KOPT-K1 (cell line): ENCODE data around the gene ST7L.

Source experiments
- H3K27ac ChIP-seq: fragments of 200-600 bp; sonication (generic); 2 replicates; pipeline ENCODE4 v1.5.1; 2016; ENCODE audit warnings: antibody characterized with exemption, mild to moderate bottlenecking, low read depth, low read length; ENCODE audit not compliant: poor library complexity, severe bottlenecking
- H3K36me3 ChIP-seq: fragments of 200-600 bp; sonication (generic); 2 replicates; pipeline ENCODE4 v1.5.1; 2017; ENCODE audit warnings: antibody characterized with exemption, mild to moderate bottlenecking, low read length, moderate library complexity; ENCODE audit not compliant: insufficient read depth
- H3K9me3 ChIP-seq: fragments of 200-600 bp; sonication (generic); 2 replicates; pipeline ENCODE4 v1.5.1; 2017; ENCODE audit warnings: antibody characterized with exemption, low read length, mild to moderate bottlenecking; ENCODE audit not compliant: insufficient read depth, poor library complexity, severe bottlenecking

The ST7L gene

GRCh38 chr1:112544011-112544688 is 74.8 kb downstream of the ST7L start:
- Histone ChIP-seq H3K9me3 (no peaks in the 10 kb centered on the region), H3K27ac (no peak overlapping the region)

GRCh38 chr1:112542206-112542973 is 76.6 kb downstream of the ST7L start:
- H3K9me3 ChIP-seq, result no peaks in the 10 kb centered on the region
- no peak overlapping the region for H3K27ac ChIP-seq
- H3K36me3 ChIP-seq, result peaks cover 15% of the 10 kb centered on the region; the same call in 1 of the 2 replicates

More at GRCh38 chr1:112544011-112544688, 74.8 kb downstream of the ST7L start:
- peaks cover 14% of the 10 kb centered on the region; the same call in 1 of the 2 replicates for H3K36me3 ChIP-seq

GRCh38 chr1:112541299-112541698 is 77.6 kb downstream of the ST7L start:
- Histone ChIP-seq H3K36me3 (peaks cover 15% of the 10 kb centered on the region; the same call in 1 of the 2 replicates), H3K27ac (no peak overlapping the region), H3K9me3 (no peaks in the 10 kb centered on the region)

GRCh38 chr1:112540226-112540794 is 78.6 kb downstream of the ST7L start:
- H3K27ac ChIP-seq, result no peak overlapping the region
- H3K9me3 ChIP-seq, result no peaks in the 10 kb centered on the region
- H3K36me3 ChIP-seq, result peaks cover 15% of the 10 kb centered on the region; the same call in 1 of the 2 replicates

- no peak overlapping the region for H3K27ac ChIP-seq
- H3K36me3 ChIP-seq, result peaks cover 15% of the 10 kb centered on the region; the same call in 1 of the 2 replicates
- H3K9me3 ChIP-seq, result no peaks in the 10 kb centered on the region
Observed at GRCh38 chr1:112538883-112539282, 80.1 kb downstream of the ST7L start.

GRCh38 chr1:112537456-112537855 is 81.5 kb downstream of the ST7L start:
- Histone ChIP-seq H3K36me3 (peaks cover 15% of the 10 kb centered on the region; the same call in 1 of the 2 replicates), H3K27ac (no peak overlapping the region), H3K9me3 (no peaks in the 10 kb centered on the region)

- Histone ChIP-seq H3K9me3 (no peaks in the 10 kb centered on the region), H3K36me3 (peaks cover 15% of the 10 kb centered on the region; the same call in 1 of the 2 replicates), H3K27ac (no peak overlapping the region)
Observed at GRCh38 chr1:112536561-112536960, 82.4 kb downstream of the ST7L start.

GRCh38 chr1:112533029-112533428 is 85.9 kb downstream of the ST7L start:
- no peak overlapping the region for H3K27ac ChIP-seq
- H3K36me3 ChIP-seq, result no peaks in the 10 kb centered on the region
- H3K9me3 ChIP-seq, result no peaks in the 10 kb centered on the region

- H3K36me3 ChIP-seq, result no peaks in the 10 kb centered on the region
- H3K9me3 ChIP-seq, result no peaks in the 10 kb centered on the region
- H3K27ac ChIP-seq, result no peak overlapping the region
Observed at GRCh38 chr1:112532064-112532463, 86.9 kb downstream of the ST7L start.

GRCh38 chr1:112530832-112531231 is 88.1 kb downstream of the ST7L start:
- Histone ChIP-seq H3K9me3 (no peaks in the 10 kb centered on the region), H3K36me3 (no peaks in the 10 kb centered on the region), H3K27ac (no peak overlapping the region)

GRCh38 chr1:112529301-112529700 is 89.6 kb downstream of the ST7L start:
- H3K27ac ChIP-seq, result no peak overlapping the region
- no peaks in the 10 kb centered on the region for H3K36me3 ChIP-seq
- H3K9me3 ChIP-seq, result no peaks in the 10 kb centered on the region

GRCh38 chr1:112528076-112528475 is 90.9 kb downstream of the ST7L start:
- Histone ChIP-seq H3K27ac (no peak overlapping the region), H3K36me3 (no peaks in the 10 kb centered on the region), H3K9me3 (no peaks in the 10 kb centered on the region)

- Histone ChIP-seq H3K27ac (no peak overlapping the region), H3K9me3 (no peaks in the 10 kb centered on the region), H3K36me3 (no peaks in the 10 kb centered on the region)
Observed at GRCh38 chr1:112527266-112528010, 91.5 kb downstream of the ST7L start.

GRCh38 chr1:112524986-112525385 is 94.0 kb downstream of the ST7L start:
- Histone ChIP-seq H3K27ac (no peak overlapping the region), H3K9me3 (no peaks in the 10 kb centered on the region), H3K36me3 (no peaks in the 10 kb centered on the region)

GRCh38 chr1:112524251-112524650 is 94.7 kb downstream of the ST7L start:
- no peak overlapping the region for H3K27ac ChIP-seq
- H3K36me3 ChIP-seq, result no peaks in the 10 kb centered on the region
- H3K9me3 ChIP-seq, result no peaks in the 10 kb centered on the region
